NCI-H1105 (cell line): ENCODE measurements around the gene DNM2.

Experiments
- DNase-seq: peaks from one replicate; lab custom pipeline; 2025; lab: John Stamatoyannopoulos, UW

Gene DNM2

DNA sequence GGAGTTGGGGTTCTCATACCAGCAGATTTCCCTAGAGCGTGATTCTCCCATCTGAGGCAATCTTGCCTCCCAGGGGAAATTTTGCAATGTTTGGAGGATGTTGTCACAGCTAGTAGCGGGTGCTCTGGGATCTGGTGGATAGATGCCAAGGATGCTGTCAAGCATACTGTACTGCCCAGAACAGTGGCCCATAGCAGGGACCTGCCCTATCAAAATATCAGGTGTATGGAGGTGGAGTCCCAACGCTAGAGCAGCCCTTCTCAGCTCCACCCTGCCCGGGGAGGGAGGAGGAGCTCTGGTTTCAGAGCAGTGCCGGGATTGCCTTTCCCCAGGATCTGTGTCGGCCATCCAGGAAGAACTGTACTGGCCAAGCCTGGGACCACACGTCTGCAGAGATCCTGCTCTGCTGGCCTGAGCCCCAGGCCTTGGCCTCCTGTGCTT is 27.5 kb upstream of the DNM2 start:
- no peak for DNase-seq

DNA sequence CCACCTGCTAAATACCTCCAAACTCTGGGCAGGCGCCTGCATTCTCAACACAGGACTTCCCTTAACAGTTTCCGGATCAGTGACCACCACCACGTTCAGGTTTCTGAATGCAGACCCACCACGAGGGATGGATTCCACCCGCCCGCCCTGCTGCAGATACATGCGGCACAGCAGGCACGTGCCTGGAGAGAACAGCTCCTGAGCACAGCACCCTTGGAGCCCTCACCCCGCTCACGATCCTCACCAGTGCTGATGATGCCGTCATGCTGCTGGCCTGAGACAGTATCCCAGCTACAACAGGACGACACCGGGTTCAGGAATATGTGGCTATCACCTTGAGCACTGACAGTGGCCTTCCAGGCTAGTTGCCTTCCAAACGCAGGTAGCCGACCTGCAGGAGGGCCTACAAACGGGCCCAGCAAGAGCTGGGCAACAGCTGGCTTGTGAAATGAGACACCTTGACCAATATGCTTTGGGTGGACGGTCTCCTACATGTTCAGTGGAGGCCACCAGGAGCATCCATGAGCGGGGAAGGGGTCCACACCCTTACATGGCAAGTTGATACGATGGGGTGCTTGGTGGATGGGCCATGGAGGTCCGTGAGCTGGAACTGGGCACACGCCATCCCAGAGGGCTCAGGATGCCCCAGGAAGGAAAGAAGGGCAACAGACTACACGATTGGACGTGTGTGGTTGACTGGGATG is 26.5 kb upstream of the DNM2 start:
- no peak for DNase-seq

DNA sequence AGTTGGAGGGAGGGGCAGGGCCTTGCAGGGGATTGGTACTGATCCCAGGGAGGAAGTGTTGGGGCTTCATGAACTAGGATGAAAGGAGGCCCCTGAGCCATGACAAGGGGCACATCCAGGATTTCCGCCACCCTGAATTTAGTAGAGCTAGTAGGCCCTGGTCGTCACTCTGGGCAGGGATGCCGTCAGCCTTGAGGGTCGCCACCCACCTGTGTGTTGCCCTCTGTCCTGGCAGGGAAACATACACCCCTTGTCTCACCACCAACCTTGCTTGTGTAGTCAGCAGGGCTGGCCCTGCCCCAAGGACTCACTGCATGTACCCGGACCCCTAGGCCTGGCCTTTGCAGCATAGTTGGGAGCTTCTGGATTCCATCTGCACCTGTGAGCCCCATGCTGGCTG is 26.0 kb upstream of the DNM2 start:
- no peak for DNase-seq

DNA sequence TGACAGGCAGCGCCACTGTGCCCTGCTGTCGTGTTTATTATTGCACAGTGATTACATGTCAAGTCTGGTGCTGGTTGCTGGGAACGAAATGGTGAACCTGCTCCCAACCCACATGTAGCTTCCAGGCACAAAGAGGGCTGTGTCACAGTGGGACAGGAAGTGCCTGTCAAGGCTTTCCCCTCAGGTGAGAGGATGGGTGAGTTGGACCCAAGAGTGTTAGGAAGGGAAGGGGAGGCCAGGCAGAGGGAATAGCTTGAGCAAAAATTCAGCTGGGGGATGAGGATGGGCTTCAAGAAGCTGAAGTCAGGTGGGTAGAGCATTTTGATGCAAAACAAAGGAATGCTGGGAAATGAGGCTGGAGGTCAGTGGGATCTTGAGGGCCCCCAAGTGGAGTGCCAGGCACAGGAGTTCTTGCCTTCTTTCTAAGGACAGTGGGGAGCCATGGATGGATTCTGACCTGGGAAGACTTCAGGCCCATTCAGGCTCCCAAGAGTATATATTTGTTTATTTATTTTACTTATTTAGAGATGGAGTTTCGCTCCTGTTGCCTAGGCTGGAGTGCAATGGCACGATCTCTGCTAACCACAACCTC is 25.1 kb upstream of the DNM2 start:
- no peak for DNase-seq

DNA sequence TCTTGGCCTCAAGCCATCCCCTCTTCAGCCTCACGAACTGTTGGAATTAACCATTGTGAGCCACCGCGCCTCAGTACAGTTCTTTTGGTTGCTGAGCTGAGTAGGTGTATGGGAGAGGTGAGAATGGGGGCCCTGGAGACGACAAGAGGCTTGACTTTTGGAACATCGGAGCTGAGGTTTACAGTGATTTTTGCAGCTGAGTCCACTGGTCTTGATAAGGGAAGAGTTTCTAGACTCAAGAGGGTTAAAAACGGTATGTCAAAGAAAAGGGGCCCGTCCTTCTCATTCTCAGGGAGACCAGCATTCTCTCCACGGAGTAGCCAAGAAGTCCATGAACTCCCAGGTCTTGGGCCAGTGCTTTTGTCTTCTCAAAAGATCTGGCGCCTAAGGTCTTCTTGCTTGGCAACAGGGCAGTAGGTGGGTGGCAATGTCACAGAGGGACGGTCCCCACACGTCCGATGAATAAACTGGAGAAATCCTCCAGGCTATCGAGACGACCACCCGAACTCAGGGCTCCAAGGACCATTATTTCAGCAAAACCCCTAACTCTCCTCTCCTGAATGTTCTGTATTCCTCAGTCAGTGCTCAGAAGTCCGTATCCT is 23.1 kb upstream of the DNM2 start:
- DNase-seq = peak; percentile 6

DNA sequence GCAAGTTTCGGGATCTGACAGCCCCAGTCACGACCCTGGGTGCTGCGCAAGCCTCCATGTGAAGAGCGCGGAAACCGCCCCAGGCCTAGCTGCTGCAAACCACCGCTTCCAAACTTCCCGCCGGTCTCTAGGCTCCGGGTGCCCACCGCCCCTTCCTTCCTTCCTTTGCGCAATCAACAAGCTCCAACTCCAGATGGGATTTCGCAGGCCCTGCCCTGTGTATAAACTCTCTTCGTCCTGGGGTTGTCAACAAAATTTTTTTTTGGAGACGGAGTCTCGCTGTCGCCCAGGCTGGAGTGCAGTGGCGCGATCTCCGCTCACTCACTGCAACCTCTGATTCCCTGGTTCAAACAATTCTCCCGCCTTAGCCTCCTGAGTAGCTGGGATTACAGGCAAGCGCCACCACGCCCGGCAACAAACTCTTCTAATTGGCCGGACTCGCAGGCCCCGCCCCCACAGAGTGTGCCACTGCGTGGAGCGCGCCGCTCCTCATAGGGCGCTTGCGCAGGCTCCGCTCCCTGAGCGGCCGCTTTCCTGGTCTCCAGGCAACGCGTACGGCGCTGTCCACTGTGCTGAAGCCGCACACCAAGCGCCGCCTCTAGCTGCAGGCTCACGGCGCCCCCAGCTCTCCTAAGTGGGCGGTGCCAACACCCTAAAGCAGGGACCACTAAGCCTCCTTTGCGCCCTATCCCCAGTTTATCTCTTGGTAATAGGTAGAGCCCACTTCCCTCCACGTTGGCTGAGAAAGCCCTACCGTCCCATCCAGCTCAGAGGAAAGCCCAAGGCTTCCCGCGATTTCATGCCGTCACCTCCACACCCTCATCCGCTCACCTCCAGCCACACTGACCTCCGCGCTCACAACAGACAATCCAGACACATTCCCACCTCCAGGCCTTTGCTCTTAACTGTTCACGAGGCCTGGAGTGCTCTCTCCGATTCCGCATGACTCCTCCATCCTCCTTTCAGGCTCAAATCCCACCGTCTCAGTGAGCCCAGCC is 22.2 kb upstream of the DNM2 start:
- peak; percentile 98 for DNase-seq

DNA sequence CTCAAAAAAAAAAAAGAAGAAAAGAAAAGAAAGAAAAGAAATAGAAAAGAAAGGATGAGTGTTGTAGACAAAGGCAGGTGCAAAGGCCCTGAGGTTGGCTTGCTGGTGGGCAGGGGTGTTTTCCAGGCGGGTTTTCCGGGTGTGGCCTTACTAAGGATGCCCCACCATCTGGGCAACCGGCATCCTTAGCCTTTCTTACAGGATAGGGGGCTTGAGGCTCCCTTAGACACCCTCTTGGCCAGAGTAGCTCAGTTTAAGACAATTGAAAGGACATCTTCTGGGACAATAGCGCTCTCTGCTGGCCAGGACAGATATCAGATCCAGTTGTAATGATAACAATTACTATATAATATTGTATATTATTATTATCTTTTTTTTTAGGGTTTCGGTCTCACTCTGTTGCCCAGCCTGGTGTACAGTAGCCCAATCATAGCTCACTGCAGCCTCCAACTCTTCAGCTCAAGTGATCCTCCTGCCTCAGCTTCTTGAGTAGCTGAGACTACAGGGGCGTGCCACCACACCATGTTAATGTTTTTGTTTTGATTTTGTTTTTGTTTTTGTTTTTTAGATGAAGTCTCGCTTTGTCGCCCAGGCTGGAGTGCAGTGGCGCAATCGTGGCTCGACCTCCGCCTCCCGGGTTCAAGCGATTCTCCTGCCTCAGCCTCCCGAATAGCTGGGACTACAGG is 18.1 kb upstream of the DNM2 start:
- DNase-seq = no peak

DNA sequence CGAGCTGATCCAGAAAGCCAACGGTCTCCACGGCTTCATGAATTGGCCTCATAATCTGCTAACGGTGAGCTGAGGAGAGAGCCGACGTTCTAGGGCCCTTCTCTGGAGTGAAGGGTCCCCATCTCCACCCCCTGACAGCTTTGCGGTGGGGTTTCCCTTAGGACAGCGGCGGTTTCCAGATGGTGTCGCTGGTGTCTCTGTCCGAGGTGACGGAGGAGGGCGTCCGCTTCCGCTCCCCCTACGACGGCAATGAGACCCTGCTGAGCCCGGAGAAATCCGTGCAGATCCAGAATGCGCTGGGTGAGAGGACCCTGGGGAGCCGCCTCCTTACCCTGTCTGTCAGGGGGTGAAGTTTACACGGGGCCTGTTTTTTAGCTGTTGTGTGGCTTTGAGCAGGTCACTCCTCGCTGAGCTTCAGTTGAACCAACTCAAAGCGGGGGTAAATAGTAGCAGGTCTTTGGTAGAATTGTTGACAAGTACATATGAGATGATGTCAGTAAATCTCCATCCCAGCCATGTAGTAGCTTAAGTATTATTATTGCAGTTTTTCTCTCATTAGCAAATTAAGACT is 15.8 kb upstream of the DNM2 start:
- peak; percentile 7 for DNase-seq

DNA sequence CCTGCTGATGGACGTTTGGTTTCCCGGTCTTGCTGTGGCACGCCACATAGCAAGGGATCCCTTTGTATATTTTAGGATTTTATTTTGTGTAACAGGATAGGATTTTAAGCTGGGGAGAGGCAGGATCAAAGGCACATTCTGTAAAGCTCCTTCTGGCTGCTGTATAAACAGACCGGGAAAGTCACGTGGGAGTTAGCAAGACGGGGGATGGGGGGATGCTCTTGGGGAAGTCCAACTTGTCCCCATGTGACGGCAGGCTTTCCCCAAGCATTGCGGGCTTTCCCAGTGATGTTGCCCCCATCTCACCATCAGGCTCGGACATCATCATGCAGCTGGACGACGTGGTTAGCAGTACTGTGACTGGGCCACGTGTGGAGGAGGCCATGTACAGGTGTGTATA is 10.9 kb upstream of the DNM2 start:
- no peak for DNase-seq

DNA sequence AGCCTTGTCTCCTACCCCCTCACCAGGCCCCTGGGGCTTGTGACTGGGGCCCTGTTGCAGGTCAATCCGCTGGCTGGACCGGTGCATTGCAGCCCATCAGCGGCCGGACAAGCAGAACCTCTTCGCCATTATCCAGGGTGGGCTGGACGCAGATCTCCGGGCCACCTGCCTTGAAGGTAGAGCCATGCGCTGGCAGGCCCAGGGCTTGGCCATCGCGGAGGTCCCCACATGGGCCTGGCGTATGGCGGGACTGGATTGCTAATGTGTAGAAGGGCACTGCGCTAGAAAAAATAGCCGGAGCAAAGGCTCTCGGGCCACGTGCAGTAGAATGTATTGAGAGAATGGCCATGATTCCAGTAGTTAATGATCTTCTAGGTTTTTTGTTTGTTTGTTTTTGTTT is 10.4 kb upstream of the DNM2 start:
- DNase-seq = no peak

DNA sequence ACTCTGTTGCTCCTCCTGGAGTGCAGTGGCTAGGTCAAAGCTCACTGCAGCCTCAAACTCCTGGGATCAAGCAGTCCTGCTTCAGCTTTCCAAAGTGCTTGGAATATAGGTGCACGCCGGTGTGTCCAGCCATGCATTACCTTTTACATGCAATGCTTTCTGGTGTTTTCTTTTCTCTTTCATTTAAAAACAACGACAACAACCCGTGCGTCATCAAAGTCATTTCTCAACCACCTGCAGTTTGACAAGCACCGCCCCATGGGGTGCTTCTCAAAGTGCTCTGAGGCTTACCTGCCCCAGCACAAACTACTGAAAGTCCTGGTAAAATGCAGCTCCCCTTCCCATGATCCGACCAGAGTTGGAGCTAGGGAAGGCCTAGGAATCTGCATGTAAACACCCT is 9.6 kb upstream of the DNM2 start:
- DNase-seq = no peak

DNA sequence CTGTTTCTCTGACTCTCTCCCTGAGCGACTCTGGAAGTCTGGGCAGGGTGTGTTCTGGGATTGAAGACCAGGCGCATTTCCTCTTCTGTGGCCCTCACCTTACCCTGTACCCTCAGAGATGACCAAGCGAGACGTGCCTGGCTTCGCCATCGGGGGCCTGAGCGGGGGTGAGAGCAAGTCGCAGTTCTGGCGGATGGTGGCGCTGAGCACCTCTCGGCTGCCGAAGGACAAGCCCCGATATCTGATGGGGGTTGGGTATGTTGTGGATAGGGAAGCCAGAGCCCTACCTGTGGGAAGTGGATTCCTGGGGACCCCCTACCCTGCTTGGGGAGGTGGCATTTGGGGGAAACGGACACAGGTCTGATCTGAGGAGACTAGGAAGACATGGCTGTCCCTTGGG is 5.8 kb upstream of the DNM2 start:
- DNase-seq = no peak

DNA sequence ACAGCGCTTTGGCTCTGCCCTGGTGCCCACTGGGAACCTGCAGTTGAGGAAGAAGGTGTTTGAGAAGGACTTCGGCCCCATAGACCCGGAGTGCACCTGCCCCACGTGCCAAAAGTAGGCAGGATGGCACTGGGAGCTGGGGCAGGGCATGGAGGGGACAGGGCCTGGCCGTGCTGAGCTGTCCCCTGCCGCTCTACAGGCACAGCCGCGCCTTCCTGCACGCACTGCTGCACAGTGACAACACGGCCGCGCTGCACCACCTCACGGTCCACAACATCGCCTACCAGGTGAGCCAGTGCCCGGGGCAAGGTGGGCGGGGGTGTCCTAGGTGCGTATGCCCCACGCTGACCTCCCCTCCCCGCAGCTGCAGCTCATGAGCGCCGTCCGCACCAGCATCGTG is 5.1 kb upstream of the DNM2 start:
- no peak for DNase-seq

DNA sequence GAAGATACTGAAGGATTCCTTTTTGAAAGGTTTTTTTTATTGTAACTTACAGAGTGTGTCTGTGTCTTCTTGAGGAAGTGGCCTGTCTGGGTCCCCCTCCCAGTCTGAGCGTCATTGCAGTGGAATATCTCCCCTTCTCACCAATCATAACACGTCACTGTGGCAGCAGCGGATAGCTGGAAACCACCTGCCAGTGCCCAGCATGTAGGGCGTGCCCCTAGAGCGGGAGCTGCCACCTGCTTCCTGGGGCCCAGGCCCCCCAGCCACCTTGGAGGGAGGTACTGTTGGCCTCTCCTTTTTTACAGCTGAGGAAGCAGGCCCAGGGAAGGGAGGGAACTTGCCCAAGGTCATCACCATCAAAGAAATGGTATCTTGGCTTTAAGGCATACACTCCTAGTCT is 4.6 kb upstream of the DNM2 start:
- DNase-seq = no peak

DNA sequence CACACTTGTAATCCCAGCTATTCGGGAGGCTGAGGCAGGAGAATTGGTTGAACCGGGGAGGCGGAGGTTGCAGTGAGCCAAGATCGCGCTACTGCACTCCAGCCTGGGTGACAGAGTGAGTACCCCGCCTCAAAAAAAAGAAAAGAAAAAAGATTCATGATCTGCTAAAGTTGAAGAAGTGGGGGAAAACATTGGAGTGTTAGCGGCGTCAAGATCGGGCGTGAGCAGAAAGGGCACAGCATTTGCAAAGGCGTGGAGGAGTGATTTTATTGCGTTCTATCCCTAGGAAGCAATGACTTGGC is 874 bp upstream of the DNM2 start:
- DNase-seq = no peak

DNA sequence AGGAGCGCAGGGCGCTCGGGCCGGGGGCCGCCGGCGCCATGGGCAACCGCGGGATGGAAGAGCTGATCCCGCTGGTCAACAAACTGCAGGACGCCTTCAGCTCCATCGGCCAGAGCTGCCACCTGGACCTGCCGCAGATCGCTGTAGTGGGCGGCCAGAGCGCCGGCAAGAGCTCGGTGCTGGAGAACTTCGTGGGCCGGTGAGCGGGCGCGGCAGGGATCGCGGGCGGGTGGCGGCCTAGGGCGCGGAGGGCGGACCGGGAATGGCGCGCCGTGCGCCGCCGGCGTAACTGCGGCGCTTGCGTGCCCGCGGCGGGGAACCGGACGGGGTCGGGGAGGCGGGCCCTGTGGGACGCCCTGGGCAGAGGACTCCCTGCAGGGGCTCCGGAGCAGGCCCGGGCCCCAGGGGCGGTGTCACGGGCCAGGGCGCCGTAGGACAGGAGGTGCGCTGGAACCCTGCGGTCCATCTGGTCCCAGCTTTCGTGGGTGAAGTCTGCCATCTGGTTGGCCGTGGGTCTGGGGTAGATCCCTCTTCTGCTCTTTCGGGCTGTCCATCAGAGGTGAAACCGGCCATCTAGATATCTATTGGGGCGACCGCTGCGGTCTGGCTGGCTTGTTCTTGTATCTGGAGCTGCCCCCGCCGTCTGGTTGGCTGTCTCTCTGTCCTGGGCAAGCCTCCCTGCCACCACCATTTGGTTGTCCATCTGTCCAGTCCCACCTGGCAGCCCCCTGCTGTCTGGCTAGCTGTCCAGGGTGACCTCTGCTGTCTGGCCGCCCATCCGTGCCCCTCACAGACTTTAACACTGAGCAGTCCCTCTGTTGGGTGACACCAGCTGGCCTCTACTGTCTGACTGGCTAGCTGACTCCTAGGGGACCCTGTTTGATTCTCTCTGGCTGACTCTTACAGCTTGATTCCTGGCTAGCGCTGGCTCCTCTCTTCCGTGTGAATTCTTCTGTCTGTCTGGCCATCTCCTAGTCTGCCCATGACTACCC is 622 bp downstream of the DNM2 start:
- peak; percentile 25 for DNase-seq

DNA sequence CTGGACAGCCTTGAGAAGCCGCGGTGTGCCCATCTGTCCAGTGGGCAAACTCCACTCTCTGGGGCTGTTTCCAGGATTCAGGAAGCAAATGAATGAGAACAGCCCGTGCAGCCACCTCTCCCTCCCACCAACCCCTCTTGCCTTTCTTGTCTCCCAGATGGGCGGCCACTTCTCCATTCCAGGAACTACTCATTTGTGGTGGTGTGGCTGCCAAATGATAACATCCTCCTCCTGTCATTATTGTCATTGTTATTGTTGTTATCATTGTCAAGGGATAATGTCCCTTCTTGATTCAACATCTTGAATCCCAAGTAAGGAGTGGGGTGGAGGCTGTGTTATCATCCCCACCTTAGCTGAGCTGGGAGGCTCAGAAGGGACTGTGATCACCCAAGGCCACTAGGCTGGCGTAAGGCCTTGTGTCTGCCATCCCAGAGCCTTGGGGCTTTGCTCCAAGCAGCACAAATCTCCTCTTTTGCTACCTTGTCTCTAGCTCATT is 1.6 kb downstream of the DNM2 start:
- DNase-seq = no peak

DNA sequence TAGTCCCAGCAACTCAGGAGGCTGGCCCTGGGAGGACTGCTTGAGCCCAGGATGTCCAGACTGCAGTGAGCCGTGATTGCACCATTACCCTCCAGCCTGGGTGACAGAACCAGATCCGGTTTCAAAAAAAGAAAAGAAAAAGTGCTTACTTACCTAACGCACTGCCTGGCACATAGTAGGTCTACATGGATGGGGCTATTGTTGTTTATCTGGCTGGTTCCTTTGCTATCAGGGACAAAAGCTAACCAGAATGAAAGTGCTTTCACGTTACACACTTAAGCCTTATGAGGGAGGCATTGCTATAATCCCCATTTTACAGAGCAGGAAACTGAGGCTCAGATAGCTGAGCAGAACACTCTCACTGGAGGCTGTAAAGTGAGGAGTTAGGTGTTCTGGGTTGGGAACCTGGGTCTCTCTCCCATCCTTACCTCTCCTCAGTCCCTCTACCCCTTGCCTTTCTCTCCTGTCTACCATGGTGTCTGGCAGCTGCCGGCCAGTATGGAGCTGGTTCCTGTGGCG is 2.8 kb downstream of the DNM2 start:
- DNase-seq = no peak

DNA sequence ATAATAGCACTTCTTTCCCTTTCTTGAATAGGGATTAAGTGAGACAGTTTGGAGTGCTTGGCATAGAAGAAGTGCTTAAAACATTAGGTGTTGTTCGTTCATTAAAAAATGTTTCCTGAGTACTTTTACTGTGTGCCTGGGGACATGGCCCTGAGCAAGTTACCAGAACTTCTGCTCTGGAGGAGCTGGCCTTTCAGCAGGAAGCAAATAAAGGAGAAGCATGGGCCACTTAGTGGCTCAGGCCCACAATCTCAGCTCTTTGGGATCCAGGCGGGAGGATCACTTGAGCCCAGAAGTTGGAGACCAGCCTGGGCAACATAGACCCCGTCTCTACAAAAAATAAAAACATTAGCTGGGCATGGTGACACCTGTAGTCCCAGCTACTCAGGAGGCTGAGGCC is 5.7 kb downstream of the DNM2 start:
- no peak for DNase-seq

DNA sequence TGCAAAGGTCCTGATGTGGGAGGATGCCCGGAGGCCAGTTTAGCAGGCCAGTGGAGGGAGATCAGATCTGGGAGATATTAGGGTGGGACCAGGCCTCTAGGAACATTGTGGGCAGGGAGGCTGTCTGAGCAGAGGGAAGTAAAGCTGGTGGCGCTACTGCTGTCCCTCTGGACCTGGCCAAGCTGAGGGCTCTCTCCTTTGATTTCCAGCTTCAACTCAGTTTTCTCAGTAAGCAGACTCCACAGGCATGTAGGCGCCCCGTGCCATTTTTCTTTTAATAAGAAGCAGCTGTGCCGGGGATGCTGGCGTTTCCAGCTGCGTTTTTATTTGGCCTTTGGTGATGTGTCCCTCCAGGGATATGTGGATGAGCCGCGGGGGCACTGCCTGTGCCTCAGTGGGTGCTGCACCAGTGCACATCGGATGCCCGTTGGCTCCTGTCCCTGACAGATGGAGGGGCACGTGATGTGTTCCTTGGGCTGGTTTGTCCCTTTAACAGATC is 6.7 kb downstream of the DNM2 start:
- DNase-seq = no peak
